ENCODE data around the gene GPC6.

Gene GPC6

DNA sequence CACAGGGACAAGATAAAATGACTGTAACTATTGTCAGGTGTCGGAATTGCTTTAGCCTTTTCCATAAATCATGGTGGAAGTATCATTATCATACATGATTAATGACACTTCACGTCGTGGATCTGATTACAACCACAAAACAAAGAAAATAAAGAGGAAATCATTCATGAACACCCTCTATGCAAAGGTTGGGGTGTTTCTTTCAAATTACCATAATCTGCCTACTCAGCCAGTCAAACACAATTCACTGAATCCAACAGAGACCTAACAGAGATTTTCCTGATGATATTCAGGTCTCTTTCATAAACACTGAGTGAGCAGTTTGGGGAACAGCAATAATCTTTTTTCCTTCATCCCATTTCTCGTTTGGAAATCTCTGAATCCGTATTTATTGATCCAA, 627.3 kb downstream of the GPC6 start:
- no peak overlapping the region for H2AK5ac ChIP-seq (ENCODE audit: low read length)
- H3K23ac ChIP-seq (ENCODE audit: low read length) = no peak overlapping the region
- H3K79me2 ChIP-seq (ENCODE audit: control insufficient read depth, insufficient read depth, low read length) = no peaks in the 10 kb centered on the region
- no peak overlapping the region for H4K8ac ChIP-seq (ENCODE audit: low read depth, low read length)
- H2BK120ac ChIP-seq (ENCODE audit: low read depth, low read length) = no peak overlapping the region
- peaks cover 1% of the 10 kb centered on the region for H3K79me1 ChIP-seq (ENCODE audit: low read length)
- H3K18ac ChIP-seq (ENCODE audit: low read length) = no peak overlapping the region
- no peak overlapping the region for H3K4me2 ChIP-seq (ENCODE audit: low read length)
- no peak overlapping the region for H3K9ac ChIP-seq (ENCODE audit: low read length)
- no peak overlapping the region for H3K4ac ChIP-seq (ENCODE audit: low read depth, low read length)
- H3K4me3 ChIP-seq (ENCODE audit: low read length) = no peak overlapping the region
- no peak overlapping the region for H2BK5ac ChIP-seq (ENCODE audit: low read length)
- no peaks in the 10 kb centered on the region for H3K4me1 ChIP-seq (ENCODE audit: control insufficient read depth, low read depth, low read length)
- no peak overlapping the region for H4K5ac ChIP-seq (ENCODE audit: low read length)
- H3K56ac ChIP-seq (ENCODE audit: low read length) = no peak overlapping the region
- no peak for DNase-seq
- H2BK15ac ChIP-seq (replicated peaks; ENCODE audit: low read depth) = no peak overlapping the region
- no peaks in the 10 kb centered on the region for H3K27me3 ChIP-seq (ENCODE audit: insufficient read depth, low read length, poor library complexity)
- no peak overlapping the region for H3K27ac ChIP-seq (ENCODE audit: low read depth, low read length)
- H3K36me3 ChIP-seq (ENCODE audit: control insufficient read depth, insufficient read depth, low read length) = no peaks in the 10 kb centered on the region
- WGBS (ENCODE audit: extremely low coverage, insufficient coverage, low lambda C conversion rate) = no CpG with 5 or more reads among the region's 5 CpGs

DNA sequence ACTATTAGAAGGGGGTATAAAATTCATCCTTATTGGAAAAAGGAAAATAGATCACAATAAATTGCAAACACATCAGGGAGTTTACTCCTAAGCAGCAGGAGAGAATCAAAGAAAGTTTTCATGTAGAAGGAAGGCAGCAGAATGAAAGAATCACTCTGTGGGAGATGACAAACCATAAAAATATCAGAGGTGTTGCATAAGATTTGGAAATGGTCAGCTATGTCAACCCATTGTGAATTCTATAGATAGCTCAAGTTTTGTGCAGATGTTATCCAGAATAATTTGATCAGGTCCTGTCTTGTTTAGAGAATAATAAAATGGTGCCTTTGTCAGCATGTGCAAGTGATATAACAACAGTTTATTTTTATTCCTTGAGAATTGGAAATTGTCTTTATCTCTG, 630.5 kb downstream of the GPC6 start:
- Histone ChIP-seq H3K23ac (ENCODE audit: low read length) (no peak overlapping the region), H2BK120ac (ENCODE audit: low read depth, low read length) (no peak overlapping the region), H3K4ac (ENCODE audit: low read depth, low read length) (no peak overlapping the region), H3K9ac (ENCODE audit: low read length) (no peak overlapping the region), H3K79me2 (ENCODE audit: control insufficient read depth, insufficient read depth, low read length) (no peaks in the 10 kb centered on the region), H3K4me1 (ENCODE audit: control insufficient read depth, low read depth, low read length) (peaks cover under 1% of the 10 kb centered on the region), H3K27me3 (ENCODE audit: insufficient read depth, low read length, poor library complexity) (no peaks in the 10 kb centered on the region), H4K8ac (ENCODE audit: low read depth, low read length) (no peak overlapping the region), H4K5ac (ENCODE audit: low read length) (no peak overlapping the region), H3K56ac (ENCODE audit: low read length) (no peak overlapping the region), H3K36me3 (ENCODE audit: control insufficient read depth, insufficient read depth, low read length) (no peaks in the 10 kb centered on the region), H3K79me1 (ENCODE audit: low read length) (peaks cover 1% of the 10 kb centered on the region), H2BK5ac (ENCODE audit: low read length) (no peak overlapping the region), H2BK15ac (replicated peaks; ENCODE audit: low read depth) (no peak overlapping the region), H2AK5ac (ENCODE audit: low read length) (no peak overlapping the region), H3K4me3 (ENCODE audit: low read length) (no peak overlapping the region), H3K27ac (ENCODE audit: low read depth, low read length) (no peak overlapping the region), H3K4me2 (ENCODE audit: low read length) (no peak overlapping the region), H3K18ac (ENCODE audit: low read length) (no peak overlapping the region)
- DNase-seq = no peak

DNA sequence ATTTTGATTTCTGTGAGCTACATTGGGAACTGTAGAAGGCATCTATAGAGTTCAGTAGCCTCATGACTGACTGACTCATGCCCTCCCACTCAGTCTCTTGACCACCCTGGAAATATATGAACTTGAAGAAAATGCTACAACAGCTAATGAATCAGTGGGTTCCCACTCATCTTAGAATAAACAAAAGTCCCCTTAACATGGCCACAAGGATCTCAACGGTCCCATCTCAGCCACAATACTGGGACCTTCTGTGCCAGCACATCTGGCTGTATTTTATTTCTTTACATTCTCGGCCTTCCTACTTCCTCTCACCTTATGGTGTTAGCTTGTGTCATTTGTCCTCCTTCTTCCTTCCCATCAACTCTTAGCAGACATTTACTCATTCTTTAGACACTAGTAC, 633.1 kb downstream of the GPC6 start:
- Histone ChIP-seq H3K9ac (ENCODE audit: low read length) (no peak overlapping the region), H3K79me2 (ENCODE audit: control insufficient read depth, insufficient read depth, low read length) (no peaks in the 10 kb centered on the region), H3K18ac (ENCODE audit: low read length) (no peak overlapping the region), H3K4me3 (ENCODE audit: low read length) (no peak overlapping the region), H4K8ac (ENCODE audit: low read depth, low read length) (no peak overlapping the region), H2AK5ac (ENCODE audit: low read length) (no peak overlapping the region), H4K5ac (ENCODE audit: low read length) (no peak overlapping the region), H3K4me2 (ENCODE audit: low read length) (no peak overlapping the region), H3K23ac (ENCODE audit: low read length) (no peak overlapping the region), H3K79me1 (ENCODE audit: low read length) (peaks cover 1% of the 10 kb centered on the region), H3K4ac (ENCODE audit: low read depth, low read length) (no peak overlapping the region), H2BK15ac (replicated peaks; ENCODE audit: low read depth) (no peak overlapping the region), H3K27ac (ENCODE audit: low read depth, low read length) (no peak overlapping the region), H2BK5ac (ENCODE audit: low read length) (no peak overlapping the region), H3K4me1 (ENCODE audit: control insufficient read depth, low read depth, low read length) (peaks cover 2% of the 10 kb centered on the region), H3K56ac (ENCODE audit: low read length) (no peak overlapping the region), H3K27me3 (ENCODE audit: insufficient read depth, low read length, poor library complexity) (no peaks in the 10 kb centered on the region), H3K36me3 (ENCODE audit: control insufficient read depth, insufficient read depth, low read length) (no peaks in the 10 kb centered on the region), H2BK120ac (ENCODE audit: low read depth, low read length) (no peak overlapping the region)
- no CpG with 5 or more reads among the region's 2 CpGs for WGBS (ENCODE audit: extremely low coverage, insufficient coverage, low lambda C conversion rate)
- no peak for DNase-seq

DNA sequence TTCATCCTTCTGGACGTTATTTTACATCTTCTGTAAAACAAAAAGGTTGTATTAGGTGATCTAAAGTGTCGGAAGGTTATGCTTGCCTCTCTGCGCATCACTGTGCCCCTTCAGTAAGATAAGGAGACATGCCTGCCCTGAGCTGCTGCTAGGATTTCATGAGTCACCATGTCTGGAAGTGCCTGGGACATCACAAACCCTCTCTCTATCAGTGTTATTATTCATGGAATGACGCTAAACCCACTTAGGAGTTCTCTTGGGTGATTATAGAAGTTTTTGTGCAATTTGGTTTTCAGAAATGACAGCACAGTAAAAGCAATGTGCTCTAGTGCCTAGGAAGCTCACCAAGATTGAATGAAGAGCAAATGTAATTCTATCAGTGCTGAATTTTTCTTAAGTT, 635.2 kb downstream of the GPC6 start:
- no CpG with 5 or more reads among the region's 4 CpGs for WGBS (ENCODE audit: extremely low coverage, insufficient coverage, low lambda C conversion rate)
- H3K36me3 ChIP-seq (ENCODE audit: control insufficient read depth, insufficient read depth, low read length) = no peaks in the 10 kb centered on the region
- no peak overlapping the region for H2BK5ac ChIP-seq (ENCODE audit: low read length)

DNA sequence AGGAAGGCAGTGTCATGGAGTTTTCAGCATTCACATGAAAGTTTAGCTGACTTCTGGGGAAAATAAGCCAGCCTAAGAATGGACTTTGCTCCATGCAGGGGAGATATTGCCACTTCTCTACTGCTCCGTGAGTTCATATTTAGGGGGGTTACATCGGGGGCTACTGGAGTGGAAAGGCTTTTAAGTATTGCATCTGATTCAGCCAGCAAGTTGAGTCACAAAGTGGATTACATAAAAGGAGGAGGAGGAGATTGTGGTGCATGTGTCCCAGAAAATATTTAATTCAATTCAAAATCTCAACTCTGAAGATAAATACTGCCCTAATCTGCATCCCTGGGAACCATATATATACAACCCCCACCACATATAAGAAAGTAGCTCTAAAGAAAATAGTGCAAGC, 635.7 kb downstream of the GPC6 start:
- DNase-seq = no peak
- WGBS (ENCODE audit: extremely low coverage, insufficient coverage, low lambda C conversion rate) = no CpG with 5 or more reads among the region's 2 CpGs
- no peaks in the 10 kb centered on the region for H3K79me1 ChIP-seq (ENCODE audit: low read length)

More for the DNA sequence above, 635.2 kb downstream of the GPC6 start:
- H3K4me3 ChIP-seq (ENCODE audit: low read length) = no peak overlapping the region
- peak overlapping the region; percentile 60 for H3K18ac ChIP-seq (ENCODE audit: low read length)
- H3K9ac ChIP-seq (ENCODE audit: low read length) = no peak overlapping the region
- no peak overlapping the region for H3K4me2 ChIP-seq (ENCODE audit: low read length)
- no peak overlapping the region for H3K56ac ChIP-seq (ENCODE audit: low read length)
- no peak overlapping the region for H4K5ac ChIP-seq (ENCODE audit: low read length)
- no peak overlapping the region for H2BK120ac ChIP-seq (ENCODE audit: low read depth, low read length)
- no peak overlapping the region for H3K27ac ChIP-seq (ENCODE audit: low read depth, low read length)
- H3K23ac ChIP-seq (ENCODE audit: low read length) = no peak overlapping the region
- H3K4ac ChIP-seq (ENCODE audit: low read depth, low read length) = no peak overlapping the region
- H3K4me1 ChIP-seq (ENCODE audit: control insufficient read depth, low read depth, low read length) = peaks cover 2% of the 10 kb centered on the region
- H2BK15ac ChIP-seq (replicated peaks; ENCODE audit: low read depth) = no peak overlapping the region
- H3K27me3 ChIP-seq (ENCODE audit: insufficient read depth, low read length, poor library complexity) = no peaks in the 10 kb centered on the region
- peak; percentile 86 for DNase-seq
- no peak overlapping the region for H4K8ac ChIP-seq (ENCODE audit: low read depth, low read length)
- H2AK5ac ChIP-seq (ENCODE audit: low read length) = no peak overlapping the region
- H3K79me1 ChIP-seq (ENCODE audit: low read length) = no peaks in the 10 kb centered on the region
- H3K79me2 ChIP-seq (ENCODE audit: control insufficient read depth, insufficient read depth, low read length) = no peaks in the 10 kb centered on the region

DNA sequence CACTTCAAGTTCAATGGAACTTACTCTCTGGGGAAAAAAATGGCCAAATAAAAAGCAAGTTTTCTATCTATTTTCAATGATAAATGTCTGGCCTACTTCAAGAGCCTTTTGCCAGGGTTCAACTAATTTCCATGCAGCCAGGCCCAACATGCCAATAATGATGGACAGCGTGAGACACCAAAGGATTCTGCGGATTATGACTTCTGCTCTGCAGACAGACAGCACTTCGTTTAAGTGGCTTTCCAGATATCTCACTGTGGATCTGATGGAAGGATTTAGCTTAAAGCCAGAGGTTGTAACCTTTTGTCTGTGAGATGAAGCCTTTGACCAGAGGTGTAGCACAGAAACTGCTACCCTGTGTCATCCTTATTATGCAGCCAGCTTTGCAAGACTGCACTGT, 638.6 kb downstream of the GPC6 start:
- H3K27me3 ChIP-seq (ENCODE audit: insufficient read depth, low read length, poor library complexity) = no peaks in the 10 kb centered on the region
- H3K36me3 ChIP-seq (ENCODE audit: control insufficient read depth, insufficient read depth, low read length) = no peaks in the 10 kb centered on the region
- no peak overlapping the region for H2BK5ac ChIP-seq (ENCODE audit: low read length)
- H2BK15ac ChIP-seq (replicated peaks; ENCODE audit: low read depth) = no peak overlapping the region
- no peak overlapping the region for H3K9ac ChIP-seq (ENCODE audit: low read length)
- no peak overlapping the region for H3K27ac ChIP-seq (ENCODE audit: low read depth, low read length)
- no CpG with 5 or more reads among the region's 3 CpGs for WGBS (ENCODE audit: extremely low coverage, insufficient coverage, low lambda C conversion rate)
- H3K79me1 ChIP-seq (ENCODE audit: low read length) = no peaks in the 10 kb centered on the region
- H3K4me3 ChIP-seq (ENCODE audit: low read length) = no peak overlapping the region
- no peak overlapping the region for H3K18ac ChIP-seq (ENCODE audit: low read length)
- no peak overlapping the region for H3K4me2 ChIP-seq (ENCODE audit: low read length)
- H3K56ac ChIP-seq (ENCODE audit: low read length) = no peak overlapping the region
- H3K4me1 ChIP-seq (ENCODE audit: control insufficient read depth, low read depth, low read length) = peaks cover 2% of the 10 kb centered on the region
- no peak overlapping the region for H2AK5ac ChIP-seq (ENCODE audit: low read length)
- peak; percentile 14 for DNase-seq
- no peak overlapping the region for H2BK120ac ChIP-seq (ENCODE audit: low read depth, low read length)
- H3K4ac ChIP-seq (ENCODE audit: low read depth, low read length) = no peak overlapping the region
- H3K79me2 ChIP-seq (ENCODE audit: control insufficient read depth, insufficient read depth, low read length) = no peaks in the 10 kb centered on the region
- H4K5ac ChIP-seq (ENCODE audit: low read length) = no peak overlapping the region
- no peak overlapping the region for H3K23ac ChIP-seq (ENCODE audit: low read length)
- H4K8ac ChIP-seq (ENCODE audit: low read depth, low read length) = no peak overlapping the region

More for the DNA sequence above, 635.7 kb downstream of the GPC6 start:
- H3K9ac ChIP-seq (ENCODE audit: low read length) = no peak overlapping the region
- no peak overlapping the region for H3K56ac ChIP-seq (ENCODE audit: low read length)
- peaks cover 2% of the 10 kb centered on the region for H3K4me1 ChIP-seq (ENCODE audit: control insufficient read depth, low read depth, low read length)
- no peak overlapping the region for H3K23ac ChIP-seq (ENCODE audit: low read length)
- H3K4me2 ChIP-seq (ENCODE audit: low read length) = no peak overlapping the region
- H3K4me3 ChIP-seq (ENCODE audit: low read length) = no peak overlapping the region
- peak overlapping the region; percentile 60 for H3K18ac ChIP-seq (ENCODE audit: low read length)
- no peak overlapping the region for H2AK5ac ChIP-seq (ENCODE audit: low read length)
- H3K79me2 ChIP-seq (ENCODE audit: control insufficient read depth, insufficient read depth, low read length) = no peaks in the 10 kb centered on the region
- H3K4ac ChIP-seq (ENCODE audit: low read depth, low read length) = no peak overlapping the region
- no peak overlapping the region for H3K27ac ChIP-seq (ENCODE audit: low read depth, low read length)
- H3K27me3 ChIP-seq (ENCODE audit: insufficient read depth, low read length, poor library complexity) = no peaks in the 10 kb centered on the region
- no peak overlapping the region for H4K5ac ChIP-seq (ENCODE audit: low read length)
- no peak overlapping the region for H2BK15ac ChIP-seq (replicated peaks; ENCODE audit: low read depth)
- H2BK5ac ChIP-seq (ENCODE audit: low read length) = no peak overlapping the region
- no peak overlapping the region for H4K8ac ChIP-seq (ENCODE audit: low read depth, low read length)
- no peaks in the 10 kb centered on the region for H3K36me3 ChIP-seq (ENCODE audit: control insufficient read depth, insufficient read depth, low read length)
- no peak overlapping the region for H2BK120ac ChIP-seq (ENCODE audit: low read depth, low read length)

Data from mesendoderm (in vitro differentiated cells).